ENCODE results near the gene C10orf120. TPM values are rescaled to one million over a fixed set of nuclear protein-coding genes. Genes with fewer than 3 reads are reported as not detected.

Gene C10orf120
- total and polyA plus RNA-seq, 9 of the 15 experiments (the other 6 are each of a cell fraction or from before 2014, with no cell fraction given): not detected

- no peak for TF ChIP-seq ZNF639 (CRISPR knock-in tag; conservative IDR thresholded peaks at IDR 0.05 in 1 of 2, IDR thresholded peaks at IDR 0.05 in 1 of 2)
Measured at GRCh38 chr10:122657255-122657654, 42.4 kb downstream of the C10orf120 start (continued).

DNA sequence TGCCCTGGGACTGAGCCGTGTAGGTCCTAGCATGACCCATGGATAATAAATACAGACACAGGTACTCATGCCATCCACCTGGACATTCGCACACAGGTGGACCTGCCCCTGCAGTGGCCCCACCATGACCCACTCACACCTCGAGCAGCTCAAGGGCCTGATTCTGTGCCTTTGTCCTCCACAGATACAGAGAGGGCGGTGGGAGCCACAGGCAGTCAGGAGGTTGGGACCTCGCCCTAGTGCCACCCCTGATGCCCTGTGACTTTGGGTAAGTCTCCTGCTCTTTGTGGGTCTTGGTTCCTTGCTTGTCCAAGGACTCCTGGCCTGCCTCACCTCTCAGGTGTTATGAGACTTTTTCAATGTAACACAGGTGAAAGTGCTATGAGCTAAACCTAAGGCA lies 42.9 kb downstream of the C10orf120 start:
- Histone ChIP-seq H3K4me2 (ENCODE audit: insufficient read depth, low read length) (no peak overlapping the region), H3K4me3 (no peak overlapping the region), H3K27ac (ENCODE audit: extremely low read depth, low read depth, low read length) (no peak overlapping the region), H3K9me1 (ENCODE audit: control insufficient read depth, insufficient read depth, low read length) (no peaks in the 10 kb centered on the region), H3K36me3 (ENCODE audit: control insufficient read depth, insufficient read depth, low read length) (no peaks in the 10 kb centered on the region), H3K79me2 (ENCODE audit: control insufficient read depth, insufficient read depth, low read length) (no peaks in the 10 kb centered on the region), H2AFZ (ENCODE audit: low read depth, low read length) (no peak overlapping the region), H3K9ac (ENCODE audit: insufficient read depth in 1 of 2, low read depth in 2 of 2, low read length in 2 of 2) (no peak overlapping the region), H3K4me1 (replicated peaks in 1 of 2; ENCODE audit: control insufficient read depth in 2 of 2, insufficient read depth in 2 of 2, low read length in 2 of 2) (no peaks in the 10 kb centered on the region), H4K20me1 (replicated peaks; ENCODE audit: control insufficient read depth, insufficient read depth, low read length) (no peaks in the 10 kb centered on the region), H3K27me3 (ENCODE audit: control insufficient read depth in 2 of 2, insufficient read depth in 2 of 2, low read length in 2 of 2) (no peaks in the 10 kb centered on the region; a peak in 2 of 5 replicates), H3K9me3 (replicated peaks; ENCODE audit: control insufficient read depth, insufficient read depth, low read depth, low read length) (no peaks in the 10 kb centered on the region)
- WGBS (ENCODE audit: insufficient coverage, low coverage, missing lambda C conversion rate): 0% methylated on average over 3 of the region's 5 CpGs
- intact Hi-C loops (cut with micrococcal nuclease): no loop called here
- CTCF ChIA-PET (ENCODE audit: low intra/inter-chr PET ratio): no interaction called here
- FAIRE-seq (no peak), DNase-seq (ENCODE audit: extremely low read depth in 1 of 4, low spot score in 3 of 4) (no peak), ATAC-seq (no peak)
- BruUV-seq (replicated peaks): no TSS peak
- in situ Hi-C loops (cut with MboI): no loop called here
- POLR2A ChIA-PET: no interaction called here
- no peak for TF ChIP-seq E4F1 (CRISPR knock-in tag; IDR thresholded peaks at IDR 0.05; ENCODE audit: borderline replicate concordance)
- TF ChIP-seq ARNT (IDR thresholded peaks at IDR 0.05): no peak
- no peak for TF ChIP-seq ESRRB (CRISPR knock-in tag; IDR thresholded peaks at IDR 0.05; ENCODE audit: borderline replicate concordance)
- no peak for TF ChIP-seq POLR2AphosphoS2 (IDR thresholded peaks at IDR 0.05; ENCODE audit: low read length)
- TF ChIP-seq MBD2 (IDR thresholded peaks at IDR 0.05; ENCODE audit: borderline replicate concordance, low read depth): no peak
- TF ChIP-seq ELK1 (CRISPR knock-in tag; IDR thresholded peaks at IDR 0.05): no peak
- TF ChIP-seq ZZZ3 (IDR thresholded peaks at IDR 0.05): no peak
- TF ChIP-seq, protein P1, sequence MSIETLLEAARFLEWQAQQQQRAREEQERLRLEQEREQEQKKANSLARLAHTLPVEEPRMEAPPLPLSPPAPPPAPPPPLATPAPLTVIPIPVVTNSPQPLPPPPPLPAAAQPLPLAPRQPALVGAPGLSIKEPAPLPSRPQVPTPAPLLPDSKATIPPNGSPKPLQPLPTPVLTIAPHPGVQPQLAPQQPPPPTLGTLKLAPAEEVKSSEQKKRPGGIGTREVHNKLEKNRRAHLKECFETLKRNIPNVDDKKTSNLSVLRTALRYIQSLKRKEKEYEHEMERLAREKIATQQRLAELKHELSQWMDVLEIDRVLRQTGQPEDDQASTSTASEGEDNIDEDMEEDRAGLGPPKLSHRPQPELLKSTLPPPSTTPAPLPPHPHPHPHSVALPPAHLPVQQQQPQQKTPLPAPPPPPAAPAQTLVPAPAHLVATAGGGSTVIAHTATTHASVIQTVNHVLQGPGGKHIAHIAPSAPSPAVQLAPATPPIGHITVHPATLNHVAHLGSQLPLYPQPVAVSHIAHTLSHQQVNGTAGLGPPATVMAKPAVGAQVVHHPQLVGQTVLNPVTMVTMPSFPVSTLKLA (conservative IDR thresholded peaks at IDR 0.05): no peak
- TF ChIP-seq ZNF79 (CRISPR knock-in tag; IDR thresholded peaks at IDR 0.05; ENCODE audit: low read depth): no peak
- no peak for TF ChIP-seq NCOA4 (IDR thresholded peaks at IDR 0.05; ENCODE audit: partially characterized antibody)
- TF ChIP-seq MYBL2 (IDR thresholded peaks at IDR 0.05; ENCODE audit: low read depth): no peak
- no peak for TF ChIP-seq MYBL2 (CRISPR knock-in tag; IDR thresholded peaks at IDR 0.05; ENCODE audit: borderline replicate concordance)
- no peak for TF ChIP-seq MAFF (IDR thresholded peaks at IDR 0.05; ENCODE audit: low read length)
